IPS-18a (cell line): ENCODE data around the gene AASDH.
A peak's percentile ranks its signal among the peaks of the same experiment; 100 is the strongest.
"Not testable (repeated sequence)": the region's sequence is repeated elsewhere in the genome, so short reads cannot be mapped to it uniquely, and the experiment has no call there.

ENCODE experiments used
- H3K27ac ChIP-seq: one replicate; pipeline ENCODE4 v1.5.1; 2013; ENCODE audit warnings: low read length
- H3K27me3 ChIP-seq: one replicate; pipeline ENCODE4 v1.6.1; 2013; ENCODE audit warnings: mild to moderate bottlenecking, low read length; ENCODE audit not compliant: control insufficient read depth, insufficient read depth
- H3K36me3 ChIP-seq: one replicate; pipeline ENCODE4 v1.6.1; 2013; ENCODE audit warnings: low read depth, low read length; ENCODE audit not compliant: control insufficient read depth
- H3K4me1 ChIP-seq: one replicate; pipeline ENCODE4 v1.6.1; 2013; ENCODE audit warnings: low read depth, low read length; ENCODE audit not compliant: control insufficient read depth
- H3K4me3 ChIP-seq: one replicate; pipeline ENCODE4 v1.5.1; 2013; ENCODE audit warnings: low read length
- H3K9ac ChIP-seq: one replicate; pipeline ENCODE4 v1.6.1; 2013; ENCODE audit warnings: mild to moderate bottlenecking, low read length, moderate library complexity
- H3K9me3 ChIP-seq: one replicate; pipeline ENCODE4 v1.6.1; 2013; ENCODE audit warnings: low read depth, low read length; ENCODE audit not compliant: control insufficient read depth

The AASDH gene

GRCh38 chr4:56388306-56388705, 1.0 kb upstream of the AASDH start:
- Histone ChIP-seq H3K27me3 (no peaks in the 10 kb centered on the region), H3K36me3 (no peaks in the 10 kb centered on the region), H3K9me3 (no peaks in the 10 kb centered on the region), H3K9ac (peak overlapping the region; percentile 94), H3K4me3 (peak overlapping the region; percentile 99), H3K4me1 (peaks cover 9% of the 10 kb centered on the region), H3K27ac (no peak overlapping the region)

GRCh38 chr4:56386091-56386490, 1.2 kb downstream of the AASDH start:
- Histone ChIP-seq H3K27ac (no peak overlapping the region), H3K9ac (peak overlapping the region; percentile 94), H3K9me3 (no peaks in the 10 kb centered on the region), H3K4me1 (peaks cover 9% of the 10 kb centered on the region), H3K4me3 (peak overlapping the region; percentile 99), H3K27me3 (no peaks in the 10 kb centered on the region), H3K36me3 (no peaks in the 10 kb centered on the region)

DNA sequence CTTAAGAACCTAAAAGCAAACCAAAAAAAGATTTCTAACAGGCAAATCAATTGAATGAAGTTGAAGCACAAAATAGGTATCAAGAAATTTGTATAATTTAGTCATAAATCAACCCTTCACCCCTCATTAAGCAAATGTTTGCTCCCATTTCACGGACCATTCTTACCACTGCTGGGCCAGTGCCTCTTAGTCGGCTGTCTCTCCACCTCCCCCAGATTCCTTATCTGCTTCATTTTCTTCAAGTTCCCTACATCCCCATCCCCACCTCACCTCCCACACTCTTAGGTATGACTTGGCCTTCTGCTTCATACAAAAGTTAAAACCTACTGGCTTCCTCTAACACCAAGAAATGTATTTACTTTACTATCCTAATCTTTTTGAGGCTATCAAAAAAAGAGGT, 11.8 kb downstream of the AASDH start:
- no peak overlapping the region for H3K27ac ChIP-seq
- H3K36me3 ChIP-seq: peaks cover 10% of the 10 kb centered on the region
- no peaks in the 10 kb centered on the region for H3K4me1 ChIP-seq
- no peaks in the 10 kb centered on the region for H3K27me3 ChIP-seq
- no peak overlapping the region for H3K4me3 ChIP-seq
- no peak overlapping the region for H3K9ac ChIP-seq
- no peaks in the 10 kb centered on the region for H3K9me3 ChIP-seq

GRCh38 chr4:56374956-56375355, 12.3 kb downstream of the AASDH start:
- Histone ChIP-seq H3K4me1 (no peaks in the 10 kb centered on the region), H3K9ac (no peak overlapping the region), H3K27ac (no peak overlapping the region), H3K36me3 (peaks cover 12% of the 10 kb centered on the region), H3K4me3 (no peak overlapping the region), H3K9me3 (no peaks in the 10 kb centered on the region), H3K27me3 (no peaks in the 10 kb centered on the region)

GRCh38 chr4:56372774-56373173, 14.5 kb downstream of the AASDH start:
- H3K36me3 ChIP-seq: peaks cover 12% of the 10 kb centered on the region
- H3K9ac ChIP-seq: no peak overlapping the region
- no peaks in the 10 kb centered on the region for H3K9me3 ChIP-seq
- no peak overlapping the region for H3K27ac ChIP-seq
- H3K4me1 ChIP-seq: no peaks in the 10 kb centered on the region
- no peaks in the 10 kb centered on the region for H3K27me3 ChIP-seq
- H3K4me3 ChIP-seq: no peak overlapping the region

- Histone ChIP-seq H3K27ac (no peak overlapping the region), H3K9ac (no peak overlapping the region), H3K36me3 (peaks cover 12% of the 10 kb centered on the region), H3K27me3 (no peaks in the 10 kb centered on the region), H3K4me1 (no peaks in the 10 kb centered on the region), H3K9me3 (no peaks in the 10 kb centered on the region), H3K4me3 (no peak overlapping the region)
These were observed 15.7 kb downstream of the AASDH start for GRCh38 chr4:56371426-56372220.

DNA sequence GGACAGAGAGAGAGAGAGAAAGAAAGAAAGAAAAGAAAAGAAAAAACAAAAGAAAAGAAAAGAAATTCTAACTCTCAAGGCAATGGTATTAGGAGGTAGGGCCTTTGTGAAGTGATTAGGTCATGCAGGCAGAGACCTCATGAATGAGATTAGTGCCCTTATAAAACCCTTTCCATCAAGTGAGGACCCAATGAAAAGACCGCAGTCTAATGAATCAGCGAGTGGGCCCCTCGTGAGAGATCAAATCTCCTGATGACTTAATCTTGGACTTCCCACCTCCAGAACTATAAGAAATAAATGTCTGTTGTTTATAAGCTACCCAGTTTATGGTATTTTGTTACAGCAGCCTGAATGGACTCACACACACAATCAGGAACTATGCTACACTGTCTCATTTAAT, 16.9 kb downstream of the AASDH start:
- Histone ChIP-seq H3K9ac (no peak overlapping the region), H3K27ac (no peak overlapping the region), H3K9me3 (no peaks in the 10 kb centered on the region), H3K27me3 (no peaks in the 10 kb centered on the region), H3K36me3 (peaks cover 12% of the 10 kb centered on the region), H3K4me1 (no peaks in the 10 kb centered on the region), H3K4me3 (no peak overlapping the region)

- H3K9ac ChIP-seq, H3K36me3 ChIP-seq, H3K27ac ChIP-seq, H3K4me1 ChIP-seq, H3K9me3 ChIP-seq, H3K4me3 ChIP-seq, H3K27me3 ChIP-seq: not testable (repeated sequence)
These were observed 24.3 kb downstream of the AASDH start for GRCh38 chr4:56362981-56363380.

DNA sequence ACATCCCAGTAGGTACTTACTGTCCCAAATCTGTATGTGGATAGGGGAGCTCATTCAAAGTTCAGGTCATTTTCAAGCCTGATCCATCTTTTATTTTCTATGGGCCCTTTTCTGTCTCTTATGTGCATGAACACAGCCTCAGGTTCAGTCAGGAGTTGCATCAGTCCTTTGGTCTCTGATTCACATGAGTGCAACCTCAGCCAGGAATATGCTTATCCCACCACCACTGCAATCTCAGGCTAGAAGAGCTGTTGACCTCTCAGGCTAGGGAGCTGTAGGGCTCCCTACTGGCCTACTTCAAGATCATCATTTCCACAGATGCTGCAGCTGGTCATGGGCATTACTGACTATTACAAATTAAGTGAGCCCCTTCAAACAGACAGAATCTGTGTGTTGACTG, 27.2 kb downstream of the AASDH start:
- no peaks in the 10 kb centered on the region for H3K4me1 ChIP-seq
- no peak overlapping the region for H3K4me3 ChIP-seq
- peaks cover 1% of the 10 kb centered on the region for H3K36me3 ChIP-seq
- H3K27me3 ChIP-seq: no peaks in the 10 kb centered on the region
- H3K9me3 ChIP-seq: peaks cover 6% of the 10 kb centered on the region
- no peak overlapping the region for H3K9ac ChIP-seq
- H3K27ac ChIP-seq: no peak overlapping the region

GRCh38 chr4:56356650-56357049, 30.6 kb downstream of the AASDH start:
- H3K27ac ChIP-seq: no peak overlapping the region
- H3K4me3 ChIP-seq: no peak overlapping the region
- peaks cover 3% of the 10 kb centered on the region for H3K36me3 ChIP-seq
- H3K9me3 ChIP-seq: no peaks in the 10 kb centered on the region
- no peaks in the 10 kb centered on the region for H3K4me1 ChIP-seq
- H3K27me3 ChIP-seq: no peaks in the 10 kb centered on the region
- no peak overlapping the region for H3K9ac ChIP-seq

DNA sequence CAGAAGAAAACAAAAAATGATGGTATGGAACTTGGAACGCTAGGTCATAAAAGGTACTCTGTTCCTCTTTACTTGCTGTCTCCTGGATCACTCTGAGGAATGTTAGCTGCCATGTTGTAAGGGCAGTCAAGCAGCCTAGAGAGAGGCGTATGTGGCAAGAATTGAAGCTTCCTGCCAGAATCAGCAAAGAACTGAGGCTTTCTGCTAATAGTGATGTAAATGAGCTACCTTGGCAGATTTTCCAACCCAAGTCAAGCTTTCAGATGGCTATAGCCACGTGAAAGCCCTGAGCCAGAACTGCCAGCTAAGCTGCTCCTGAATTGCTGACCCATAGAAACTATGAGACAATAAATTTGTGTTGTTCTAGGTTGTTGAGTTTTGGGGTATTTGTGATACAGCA, 38.7 kb downstream of the AASDH start:
- H3K9me3 ChIP-seq: no peaks in the 10 kb centered on the region
- no peak overlapping the region for H3K9ac ChIP-seq
- no peak overlapping the region for H3K4me3 ChIP-seq
- peaks cover 6% of the 10 kb centered on the region for H3K36me3 ChIP-seq
- H3K27me3 ChIP-seq: no peaks in the 10 kb centered on the region
- peaks cover 8% of the 10 kb centered on the region for H3K4me1 ChIP-seq
- no peak overlapping the region for H3K27ac ChIP-seq

DNA sequence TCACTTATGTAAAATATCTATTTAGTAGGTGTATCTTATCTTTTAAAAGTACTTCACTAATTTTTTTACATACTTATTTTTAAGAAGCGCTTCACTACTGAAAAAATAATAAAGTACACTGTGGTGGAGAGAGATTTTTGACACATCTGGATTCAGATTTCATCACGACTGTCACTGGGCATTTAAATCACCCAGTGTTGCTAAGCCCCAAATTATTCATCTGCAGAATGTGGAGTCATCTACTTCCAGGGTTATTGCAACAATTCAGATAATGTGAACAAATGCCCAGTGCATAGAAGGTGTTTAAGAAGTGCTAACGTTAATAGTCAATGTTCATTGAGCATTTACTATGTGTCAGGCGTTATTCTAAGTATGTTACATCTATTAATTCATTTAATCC, 41.8 kb downstream of the AASDH start:
- peaks cover 6% of the 10 kb centered on the region for H3K36me3 ChIP-seq
- no peaks in the 10 kb centered on the region for H3K9me3 ChIP-seq
- peaks cover 8% of the 10 kb centered on the region for H3K4me1 ChIP-seq
- no peak overlapping the region for H3K9ac ChIP-seq
- H3K4me3 ChIP-seq: no peak overlapping the region
- no peak overlapping the region for H3K27ac ChIP-seq
- H3K27me3 ChIP-seq: no peaks in the 10 kb centered on the region
